Measurements from ENCODE around the gene MGMT.

The MGMT gene

GRCh38 chr10:129568583-129569344, 101.7 kb downstream of the MGMT start:
- no peak overlapping the region for H3K4me3 ChIP-seq (replicated peaks; ENCODE audit: low read depth, low read length)
- TF ChIP-seq, protein P1, sequence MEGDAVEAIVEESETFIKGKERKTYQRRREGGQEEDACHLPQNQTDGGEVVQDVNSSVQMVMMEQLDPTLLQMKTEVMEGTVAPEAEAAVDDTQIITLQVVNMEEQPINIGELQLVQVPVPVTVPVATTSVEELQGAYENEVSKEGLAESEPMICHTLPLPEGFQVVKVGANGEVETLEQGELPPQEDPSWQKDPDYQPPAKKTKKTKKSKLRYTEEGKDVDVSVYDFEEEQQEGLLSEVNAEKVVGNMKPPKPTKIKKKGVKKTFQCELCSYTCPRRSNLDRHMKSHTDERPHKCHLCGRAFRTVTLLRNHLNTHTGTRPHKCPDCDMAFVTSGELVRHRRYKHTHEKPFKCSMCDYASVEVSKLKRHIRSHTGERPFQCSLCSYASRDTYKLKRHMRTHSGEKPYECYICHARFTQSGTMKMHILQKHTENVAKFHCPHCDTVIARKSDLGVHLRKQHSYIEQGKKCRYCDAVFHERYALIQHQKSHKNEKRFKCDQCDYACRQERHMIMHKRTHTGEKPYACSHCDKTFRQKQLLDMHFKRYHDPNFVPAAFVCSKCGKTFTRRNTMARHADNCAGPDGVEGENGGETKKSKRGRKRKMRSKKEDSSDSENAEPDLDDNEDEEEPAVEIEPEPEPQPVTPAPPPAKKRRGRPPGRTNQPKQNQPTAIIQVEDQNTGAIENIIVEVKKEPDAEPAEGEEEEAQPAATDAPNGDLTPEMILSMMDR (IDR thresholded peaks at IDR 0.05; ENCODE audit: low read depth, low read length, missing control alignments), result no peak
- no peak for DNase-seq (ENCODE audit: extremely low read depth, low read depth)

- H3K4me3 ChIP-seq (replicated peaks; ENCODE audit: low read depth, low read length), result no peak overlapping the region
- TF ChIP-seq, protein P1 (IDR thresholded peaks at IDR 0.05; ENCODE audit: low read depth, low read length, missing control alignments), result no peak
- no peak for DNase-seq (ENCODE audit: extremely low read depth, low read depth)
Measured at GRCh38 chr10:129570185-129570584, 103.1 kb downstream of the MGMT start.

- H3K4me3 ChIP-seq (replicated peaks; ENCODE audit: low read depth, low read length), result no peak overlapping the region
- DNase-seq (ENCODE audit: extremely low read depth, low read depth), result no peak
- TF ChIP-seq, protein P1 (IDR thresholded peaks at IDR 0.05; ENCODE audit: low read depth, low read length, missing control alignments), result no peak
Measured at GRCh38 chr10:129579228-129579627, 112.2 kb downstream of the MGMT start.

GRCh38 chr10:129580010-129580409, 113.0 kb downstream of the MGMT start:
- TF ChIP-seq, protein P1 (IDR thresholded peaks at IDR 0.05; ENCODE audit: low read depth, low read length, missing control alignments), result no peak
- H3K4me3 ChIP-seq (replicated peaks; ENCODE audit: low read depth, low read length), result no peak overlapping the region
- DNase-seq (ENCODE audit: extremely low read depth, low read depth), result no peak

GRCh38 chr10:129580901-129581300, 113.9 kb downstream of the MGMT start:
- H3K4me3 ChIP-seq (replicated peaks; ENCODE audit: low read depth, low read length), result no peak overlapping the region
- TF ChIP-seq, protein P1 (IDR thresholded peaks at IDR 0.05; ENCODE audit: low read depth, low read length, missing control alignments), result no peak
- DNase-seq (ENCODE audit: extremely low read depth, low read depth), result no peak

DNA sequence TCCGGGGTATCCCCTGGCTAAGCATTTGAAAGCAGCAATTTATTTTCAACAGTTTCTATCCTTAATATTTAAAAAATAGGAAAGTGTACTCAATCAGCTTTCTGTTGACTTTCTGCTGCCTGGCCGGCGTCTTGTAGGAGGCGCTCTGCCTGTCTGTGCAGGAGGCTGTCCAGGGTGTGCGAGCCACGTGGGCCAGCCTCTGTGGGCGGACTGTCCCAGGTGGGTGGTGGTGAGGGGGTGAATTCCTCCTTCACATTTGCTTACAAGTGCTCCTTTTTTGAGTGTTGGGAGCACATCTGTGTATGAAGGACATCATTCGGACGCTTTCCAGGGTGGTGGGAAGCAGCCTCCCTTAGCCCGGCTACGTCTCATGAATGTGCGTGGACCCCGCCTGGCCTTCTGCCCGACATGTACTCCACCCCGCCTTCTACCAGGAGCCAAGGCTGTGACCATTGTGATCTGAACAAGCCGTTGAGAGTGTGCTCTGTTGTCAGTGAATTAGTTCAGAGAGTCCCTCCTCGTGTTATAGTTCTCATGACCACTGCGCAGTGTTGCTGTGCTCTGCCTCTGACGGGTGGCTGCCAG, 114.9 kb downstream of the MGMT start:
- no peak for DNase-seq (ENCODE audit: extremely low read depth, low read depth)
- H3K4me3 ChIP-seq (replicated peaks; ENCODE audit: low read depth, low read length), result no peak overlapping the region
- TF ChIP-seq, protein P1 (IDR thresholded peaks at IDR 0.05; ENCODE audit: low read depth, low read length, missing control alignments), result no peak

Measured in HFF-Myc (cell line).